Measurements from ENCODE around the gene UBALD2.
"Not testable (repeated sequence)": the region's sequence is repeated elsewhere in the genome, so short reads cannot be mapped to it uniquely, and the experiment has no call there.

- not testable (repeated sequence) for TF ChIP-seq POLR2A (IDR thresholded peaks at IDR 0.05; ENCODE audit: low read depth, low read length); EZH2 (IDR thresholded peaks at IDR 0.05; ENCODE audit: borderline replicate concordance, low read depth, low read length, severe bottlenecking)
These were observed 38.4 kb upstream of the UBALD2 start for GRCh38 chr17:76226749-76227148.

Measured in endothelial cell of umbilical vein (primary cell).